Stimulated activated CD8-positive, alpha-beta memory T cell treated with anti-CD3 and anti-CD28 coated beads, Interleukin-15, amount 100 ng/mL, for 48 hours (primary cell): ENCODE results near the gene HDLBP.

Experiments used
- DNase-seq, 2 donors: peaks; one replicate each; pipeline ENCODE4 v3.0.0-alpha.2; 2020; ENCODE audit warnings: low read depth in 2 of 2

The HDLBP gene

GRCh38 chr2:241249654-241250053 lies 65.8 kb downstream of the HDLBP start:
- DNase-seq: no peak

- no peak for DNase-seq
These were observed 66.6 kb downstream of the HDLBP start for GRCh38 chr2:241248897-241249296.

- DNase-seq: no peak
These were observed 67.2 kb downstream of the HDLBP start for GRCh38 chr2:241248289-241248688.

- no peak for DNase-seq
These were observed 71.1 kb downstream of the HDLBP start for GRCh38 chr2:241244368-241244767.

- DNase-seq: no peak
These were observed 73.2 kb downstream of the HDLBP start for GRCh38 chr2:241242306-241242705.

GRCh38 chr2:241241669-241242068 lies 73.8 kb downstream of the HDLBP start:
- DNase-seq: no peak

GRCh38 chr2:241240320-241241004 lies 75.0 kb downstream of the HDLBP start:
- DNase-seq: no peak

GRCh38 chr2:241239552-241240202 lies 75.8 kb downstream of the HDLBP start:
- no peak for DNase-seq

GRCh38 chr2:241238693-241239198 lies 76.7 kb downstream of the HDLBP start:
- DNase-seq: no peak

- no peak for DNase-seq
These were observed 77.5 kb downstream of the HDLBP start for GRCh38 chr2:241237949-241238371.

GRCh38 chr2:241237047-241237446 lies 78.4 kb downstream of the HDLBP start:
- no peak for DNase-seq

- DNase-seq: no peak
These were observed 79.4 kb downstream of the HDLBP start for GRCh38 chr2:241235859-241236593.

GRCh38 chr2:241234962-241235740 lies 80.3 kb downstream of the HDLBP start:
- no peak for DNase-seq

- DNase-seq: no peak
These were observed 81.2 kb downstream of the HDLBP start for GRCh38 chr2:241234066-241234790.

- no peak for DNase-seq
These were observed 82.5 kb downstream of the HDLBP start for GRCh38 chr2:241232736-241233575.

- DNase-seq: no peak
These were observed 85.0 kb downstream of the HDLBP start for GRCh38 chr2:241230435-241230834.

- no peak for DNase-seq
These were observed 85.7 kb downstream of the HDLBP start for GRCh38 chr2:241229563-241230401.

- no peak for DNase-seq
These were observed 86.5 kb downstream of the HDLBP start for GRCh38 chr2:241228860-241229516.
